Upper lobe of left lung (tissue), 6 donors: Measurements from ENCODE around the gene MIB2. TPM values are rescaled to one million over a fixed set of nuclear protein-coding genes. Genes with fewer than 3 reads are reported as not detected.

ENCODE experiments used
- ATAC-seq, 2 donors: fragments of 200-7000 bp; cut with Tn5 transposase; one replicate each; pipeline ENCODE4 v1.9.1; 2022; ENCODE audit warnings: mild to moderate bottlenecking in 2 of 2, moderate library complexity in 2 of 2; ENCODE audit not compliant: low FRiP score in 2 of 2
- DNase-seq, 2 donors: peaks; one replicate each; pipeline ENCODE4 v3.0.0-alpha.2; 2019 to 2020
- H3K27ac ChIP-seq, 4 donors: fragments of 200-600 bp; sonication (generic); one replicate each; pipeline ENCODE4 v1.5.1; 2016 to 2019
- H3K27me3 ChIP-seq, 4 donors: fragments of 200-600 bp; sonication (generic); one replicate each; pipeline ENCODE4 v1.5.1; 2017 to 2019
- H3K36me3 ChIP-seq, 4 donors: fragments of 200-600 bp; sonication (generic); one replicate each; pipeline ENCODE4 v1.5.1; 2016 to 2019
- H3K4me1 ChIP-seq, 4 donors: fragments of 200-600 bp; sonication (generic); one replicate each; pipeline ENCODE4 v1.5.1; 2018 to 2019
- H3K4me3 ChIP-seq, 4 donors: fragments of 200-600 bp; sonication (generic); one replicate each; pipeline ENCODE4 v1.5.1; 2017 to 2019; ENCODE audit warnings: mild to moderate bottlenecking in 2 of 4, moderate library complexity in 1 of 4
- H3K9me3 ChIP-seq, 4 donors: fragments of 200-600 bp; sonication (generic); one replicate each; pipeline ENCODE4 v1.5.1; 2018 to 2019
- EP300 ChIP-seq, 4 donors: sonication (generic); formaldehyde crosslinking; IDR thresholded peaks; one replicate each; pipeline ENCODE4 v1.5.1; 2017; ENCODE audit warnings: antibody characterized with exemption in 4 of 4, control low read depth in 2 of 4
- POLR2A ChIP-seq, 4 donors: fragments of 450-650 bp; IDR thresholded peaks; one replicate each; pipeline ENCODE4 v1.5.1; 2016 to 2017; ENCODE audit warnings: antibody characterized with exemption in 4 of 4, mild to moderate bottlenecking in 2 of 4
- POLR2AphosphoS5 ChIP-seq, 2 donors: sonication (generic); formaldehyde crosslinking; IDR thresholded peaks; one replicate each; pipeline ENCODE4 v1.5.1; 2017; ENCODE audit warnings: antibody characterized with exemption in 2 of 2
- WGBS, 2 donors: methylation state at CpG; one replicate each; pipeline ENCODE4 v1.1.5; 2017 to 2018; 5-methylcytosine and 5-hydroxymethylcytosine counted together
- total RNA-seq, 6 donors: library from RNA; depleted of rRNA in 4 of 6; stranded (reverse); fragments of >200 nt in 4 of 6; gene quantifications; one replicate each; pipeline versions ENCODE4 v1.1.0 to v1.2.1, GENCODE V29; 2016 to 2021
- TF ChIP-seq, protein P1 (sequence below), 6 experiments: fragments of 450-650 bp in 4 of 6; fragments of 200-600 bp in 2 of 6; sonication (generic) in 2 of 6; IDR thresholded peaks; one replicate each; pipeline ENCODE4 v1.5.1; 2016 to 2019; ENCODE audit warnings: antibody characterized with exemption in 6 of 6
- donor health status: DM: no; HTN: no; CAD: no; lungs with moderate emphysema.
- donor health status: DM: no; HTN: yes; CAD: no; lungs with severe emphysema.

MIB2 gene
- total RNA-seq, 6 donors from 2014 or later = 52.7 to 284 (median 84.7) TPM

- WGBS, 2 donors = 0% methylated on average over 17 to 70 of the region's 96 CpGs
- Histone ChIP-seq H3K4me3 (peak overlapping the region; percentile 67 to 94 (median 85)), H3K36me3 (peaks cover 0 to 15% (median 4%) of the 10 kb centered on the region in 4 donors), H3K9me3 (no peaks in the 10 kb centered on the region), H3K27ac (peak overlapping the region; percentile 94 to 100 (median 100)), H3K4me1 (peaks cover 27 to 54% (median 38%) of the 10 kb centered on the region in 4 donors), H3K27me3 (no peaks in the 10 kb centered on the region)
- TF ChIP-seq, protein P1, sequence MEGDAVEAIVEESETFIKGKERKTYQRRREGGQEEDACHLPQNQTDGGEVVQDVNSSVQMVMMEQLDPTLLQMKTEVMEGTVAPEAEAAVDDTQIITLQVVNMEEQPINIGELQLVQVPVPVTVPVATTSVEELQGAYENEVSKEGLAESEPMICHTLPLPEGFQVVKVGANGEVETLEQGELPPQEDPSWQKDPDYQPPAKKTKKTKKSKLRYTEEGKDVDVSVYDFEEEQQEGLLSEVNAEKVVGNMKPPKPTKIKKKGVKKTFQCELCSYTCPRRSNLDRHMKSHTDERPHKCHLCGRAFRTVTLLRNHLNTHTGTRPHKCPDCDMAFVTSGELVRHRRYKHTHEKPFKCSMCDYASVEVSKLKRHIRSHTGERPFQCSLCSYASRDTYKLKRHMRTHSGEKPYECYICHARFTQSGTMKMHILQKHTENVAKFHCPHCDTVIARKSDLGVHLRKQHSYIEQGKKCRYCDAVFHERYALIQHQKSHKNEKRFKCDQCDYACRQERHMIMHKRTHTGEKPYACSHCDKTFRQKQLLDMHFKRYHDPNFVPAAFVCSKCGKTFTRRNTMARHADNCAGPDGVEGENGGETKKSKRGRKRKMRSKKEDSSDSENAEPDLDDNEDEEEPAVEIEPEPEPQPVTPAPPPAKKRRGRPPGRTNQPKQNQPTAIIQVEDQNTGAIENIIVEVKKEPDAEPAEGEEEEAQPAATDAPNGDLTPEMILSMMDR (IDR thresholded peaks at IDR 0.05) = peak in 1 of 6 experiments; percentile 45
- no peak for TF ChIP-seq POLR2AphosphoS5 (IDR thresholded peaks at IDR 0.05)
- peak; percentile 76 to 89 for ATAC-seq
- DNase-seq = peak in 1 of 2 donors; percentile 45
Observed at GRCh38 chr1:1573843-1574720, 41.2 kb upstream of the MIB2 start.

DNA sequence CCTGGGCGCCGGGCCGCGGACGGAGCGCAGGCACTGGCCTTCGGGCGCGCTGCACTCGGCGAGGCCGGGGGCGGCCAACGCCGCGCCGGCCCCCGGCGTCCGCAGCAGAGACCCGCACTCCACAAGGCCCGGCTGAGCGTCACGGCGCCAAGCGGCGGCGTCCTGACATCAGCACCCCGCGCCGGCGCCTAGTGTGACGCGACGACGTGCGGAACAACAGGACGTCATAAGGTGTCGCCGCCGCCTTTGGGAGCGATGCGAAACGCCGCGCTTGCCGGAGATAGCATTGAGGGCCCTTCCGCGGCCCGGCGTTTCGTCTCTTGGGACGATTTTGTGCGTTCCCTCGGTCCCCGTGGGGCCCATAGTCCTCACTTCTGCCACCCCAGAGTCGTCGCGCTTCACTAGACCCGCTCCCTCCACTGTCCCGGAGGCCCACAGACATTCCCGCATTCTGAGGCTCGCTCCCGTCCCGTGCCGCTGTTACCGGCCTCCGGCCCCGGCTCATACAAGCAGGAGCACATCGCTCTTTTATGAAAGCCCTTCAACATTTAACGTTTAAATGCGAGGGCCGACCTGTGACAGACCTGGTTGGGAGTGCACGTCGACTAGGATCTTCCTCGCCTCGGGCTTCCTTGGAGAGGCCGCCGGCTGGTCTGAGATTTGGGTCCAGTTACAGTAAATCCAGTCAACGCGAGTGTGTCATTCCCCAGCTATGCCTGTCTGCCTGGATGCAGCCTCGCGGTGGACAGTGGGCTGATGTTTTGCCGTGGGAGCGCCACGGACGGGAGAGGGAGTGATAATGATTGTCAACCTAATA is 40.4 kb upstream of the MIB2 start, which contains the start of gene SSU72:
Gene SSU72 (minus strand): TSS at position 143 of the 817 bp plus-strand sequence. CDS start 306 bp downstream, outside the sequence.
- ATAC-seq (peak; percentile 94 to 95), DNase-seq (peak; percentile 88 to 99)
- Histone ChIP-seq H3K27ac (peak within 1 kb of the TSS; percentile 94 to 100 (median 100)), H3K9me3 (no peaks in the 10 kb centered on the region), H3K36me3 (peaks cover 0 to 11% (median 4%) of the 10 kb centered on the region in 4 donors), H3K4me3 (peak within 1 kb of the TSS; percentile 67 to 94 (median 85)), H3K27me3 (no peaks in the 10 kb centered on the region), H3K4me1 (peaks cover 25 to 46% (median 32%) of the 10 kb centered on the region in 4 donors)
- peak in 1 of 4 donors; percentile 61 for TF ChIP-seq EP300 (IDR thresholded peaks at IDR 0.05)
- TF ChIP-seq POLR2A (IDR thresholded peaks at IDR 0.05) = peak; percentile 82 to 98 (median 96)
- TF ChIP-seq, protein P1 (IDR thresholded peaks at IDR 0.05) = peak in 4 of 6 experiments; percentile 30 to 58 (median 49)
- peak; percentile 96 to 99 for TF ChIP-seq POLR2AphosphoS5 (IDR thresholded peaks at IDR 0.05)
- WGBS, 2 donors = 0% methylated on average over 4 to 63 of the region's 87 CpGs

DNA sequence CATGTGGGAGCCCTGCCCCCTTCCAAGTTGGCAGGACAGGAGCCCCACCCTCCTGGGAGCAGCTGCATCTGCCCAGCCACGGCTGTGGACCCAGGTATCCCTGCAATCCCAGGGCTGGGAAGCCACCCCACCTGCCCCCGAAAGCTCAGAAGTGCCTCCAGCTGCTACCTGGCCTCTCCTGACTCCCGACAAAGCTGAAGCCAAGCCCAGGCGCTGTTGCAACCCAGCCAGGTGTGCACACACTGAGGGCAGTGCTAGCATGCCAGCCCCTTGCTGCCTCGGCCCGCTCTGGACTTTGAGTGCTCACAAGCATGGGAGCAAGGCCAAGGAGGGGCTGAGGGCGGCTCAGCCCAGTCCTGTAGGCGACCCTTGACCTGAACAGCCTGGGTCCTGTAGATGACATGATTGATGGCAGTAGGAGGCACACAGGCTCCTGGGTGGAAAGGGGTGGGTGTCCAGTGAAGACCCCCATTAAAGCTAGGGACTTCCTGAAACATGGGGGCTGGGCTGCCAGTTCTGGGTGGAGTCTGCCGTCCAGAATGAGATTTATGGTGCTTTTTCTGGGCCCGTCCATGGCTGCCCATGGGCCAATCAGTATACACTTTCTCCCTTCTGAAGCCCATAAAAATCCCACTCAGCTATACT is 37.8 kb upstream of the MIB2 start:
- DNase-seq (no peak), ATAC-seq (no peak)
- TF ChIP-seq, protein P1 (IDR thresholded peaks at IDR 0.05) = no peak
- TF ChIP-seq POLR2AphosphoS5 (IDR thresholded peaks at IDR 0.05) (no peak), EP300 (IDR thresholded peaks at IDR 0.05) (no peak), POLR2A (IDR thresholded peaks at IDR 0.05) (no peak)
- Histone ChIP-seq H3K36me3 (no peaks in the 10 kb centered on the region), H3K27ac (no peak overlapping the region), H3K4me3 (no peak overlapping the region), H3K4me1 (peaks cover 16 to 24% (median 22%) of the 10 kb centered on the region in 4 donors), H3K9me3 (no peaks in the 10 kb centered on the region), H3K27me3 (no peaks in the 10 kb centered on the region)
- 57 to 60% methylated on average over 8 to 9 of the region's 10 CpGs for WGBS, 2 donors

- H3K36me3 ChIP-seq = no peaks in the 10 kb centered on the region
- no peak for ATAC-seq
- 88% methylated on average over 6 to 13 of the region's 13 CpGs for WGBS, 2 donors
- no peaks in the 10 kb centered on the region for H3K9me3 ChIP-seq
- no peak overlapping the region for H3K4me3 ChIP-seq
- peaks cover 6 to 15% (median 12%) of the 10 kb centered on the region in 4 donors for H3K4me1 ChIP-seq
- no peak overlapping the region for H3K27ac ChIP-seq
- no peaks in the 10 kb centered on the region for H3K27me3 ChIP-seq
- TF ChIP-seq, protein P1 (IDR thresholded peaks at IDR 0.05) = no peak
- DNase-seq = peak in 1 of 2 donors; percentile 59
Observed at GRCh38 chr1:1578371-1578940, 36.8 kb upstream of the MIB2 start.
